Naive thymus-derived CD4-positive, alpha-beta T cell (primary cell): ENCODE data around the gene FSIP1. TPM values are rescaled to one million over a fixed set of nuclear protein-coding genes. Genes with fewer than 3 reads are reported as not detected.

Experiments used
- ATAC-seq: fragments of 150-1000 bp; cut with Tn5 transposase; 2 replicates; pipeline ENCODE4 v1.10.0; 2021; ENCODE audit warnings: mild to moderate bottlenecking, moderate library complexity
- CTCF ChIA-PET: fragments of 350-600 bp; sonication (Branson Sonifier 250); formaldehyde crosslinking; loops from one replicate; lab custom pipeline; 2021; ENCODE audit warnings: antibody characterized with exemption; lab: Charles Lee
- POLR2A ChIA-PET: fragments of 350-600 bp; sonication (Branson Sonifier 250); formaldehyde crosslinking; loops from one replicate; lab custom pipeline; 2021; ENCODE audit warnings: antibody characterized with exemption, inconsistent platforms; lab: Charles Lee
- DNase-seq, 9 donors: peaks; one replicate each; pipeline versions ENCODE4 v3.0.0 to v3.0.0-alpha.2; 2020 to 2022; ENCODE audit warnings: mixed read lengths in 1 of 9
- H3K27ac ChIP-seq: one replicate; pipeline ENCODE4 v1.7.0; 2013; ENCODE audit warnings: mild to moderate bottlenecking, low read depth, low read length, moderate library complexity
- H3K27me3 ChIP-seq, 2 donors: one replicate each; pipeline ENCODE4 v1.7.0; 2013; ENCODE audit warnings: low read length in 2 of 2, mild to moderate bottlenecking in 2 of 2, moderate library complexity in 2 of 2; ENCODE audit not compliant: control insufficient read depth in 2 of 2, insufficient read depth in 2 of 2
- H3K36me3 ChIP-seq, 3 experiments: 1 replicate in 2 of 3; 2 replicates in 1 of 3; pipeline ENCODE4 v1.7.0; 2013; ENCODE audit warnings: low read length in 3 of 3, mild to moderate bottlenecking in 3 of 3, moderate library complexity in 1 of 3; ENCODE audit not compliant: insufficient read depth in 3 of 3, control insufficient read depth in 2 of 3
- H3K4me1 ChIP-seq, 2 donors: one replicate each; pipeline ENCODE4 v1.7.0; 2013; ENCODE audit warnings: low read length in 2 of 2, mild to moderate bottlenecking in 2 of 2, moderate library complexity in 1 of 2; ENCODE audit not compliant: control insufficient read depth in 2 of 2, insufficient read depth in 2 of 2
- H3K4me3 ChIP-seq: 2 replicates; pipeline ENCODE4 v1.7.0; 2013; ENCODE audit warnings: mild to moderate bottlenecking, low read length
- H3K9me3 ChIP-seq, 3 experiments: 1 replicate in 2 of 3; 2 replicates in 1 of 3; pipeline ENCODE4 v1.7.0; 2013; ENCODE audit warnings: low read length in 3 of 3; ENCODE audit not compliant: control insufficient read depth in 2 of 3
- H3K27ac Mint-ChIP-seq, 9 donors: one replicate each; pipeline ENCODE4 v1.8.0; 2020 to 2022; ENCODE audit warnings: mixed read lengths in 9 of 9, mild to moderate bottlenecking in 8 of 9, moderate library complexity in 5 of 9, inconsistent platforms in 2 of 9
- H3K27me3 Mint-ChIP-seq, 5 donors: one replicate each; pipeline ENCODE4 v1.8.0; 2021 to 2022; ENCODE audit warnings: mixed read lengths in 5 of 5, mild to moderate bottlenecking in 1 of 5
- H3K36me3 Mint-ChIP-seq, 5 donors: one replicate each; pipeline ENCODE4 v1.8.0; 2020 to 2022; ENCODE audit warnings: mixed read lengths in 5 of 5, mild to moderate bottlenecking in 3 of 5, inconsistent platforms in 1 of 5
- H3K4me1 Mint-ChIP-seq, 7 donors: one replicate each; pipeline ENCODE4 v1.8.0; 2020 to 2022; ENCODE audit warnings: mixed read lengths in 7 of 7, mild to moderate bottlenecking in 3 of 7, inconsistent platforms in 1 of 7
- H3K4me3 Mint-ChIP-seq, 10 donors: one replicate each; pipeline ENCODE4 v1.8.0; 2020 to 2022; ENCODE audit warnings: mild to moderate bottlenecking in 10 of 10, mixed read lengths in 10 of 10, moderate library complexity in 6 of 10, inconsistent platforms in 2 of 10
- H3K9me3 Mint-ChIP-seq, 11 donors: one replicate each; pipeline ENCODE4 v1.8.0; 2020 to 2022; ENCODE audit warnings: mixed read lengths in 11 of 11, mild to moderate bottlenecking in 4 of 11, inconsistent platforms in 1 of 11, moderate library complexity in 1 of 11
- intact Hi-C, 2 donors: fragments of 100-400 bp; cut with micrococcal nuclease; formaldehyde crosslinking; loops; one replicate each; pipeline ENCODE4 v1.15.1; 2023
- polyA plus RNA-seq, 2 donors: library from polyadenylated mRNA; unstranded; fragments of 300-500 nt; fragmentation: Illumina TruSeq; gene quantifications; one replicate each; pipeline ENCODE4 v1.2.3, GENCODE V29; 2021
- total RNA-seq, 6 experiments: library from RNA in 5 of 6; stranded (reverse) in 5 of 6; gene quantifications; 1 replicate in 5 of 6; 2 replicates in 1 of 6; pipeline ENCODE4 v1.2.3 and lab custom pipeline; 2021 to 2026

FSIP1 gene
- total and polyA plus RNA-seq, 7 experiments from 2014 or later, result 0.14 to 0.51 (median 0.26) TPM; not detected in 1

DNA sequence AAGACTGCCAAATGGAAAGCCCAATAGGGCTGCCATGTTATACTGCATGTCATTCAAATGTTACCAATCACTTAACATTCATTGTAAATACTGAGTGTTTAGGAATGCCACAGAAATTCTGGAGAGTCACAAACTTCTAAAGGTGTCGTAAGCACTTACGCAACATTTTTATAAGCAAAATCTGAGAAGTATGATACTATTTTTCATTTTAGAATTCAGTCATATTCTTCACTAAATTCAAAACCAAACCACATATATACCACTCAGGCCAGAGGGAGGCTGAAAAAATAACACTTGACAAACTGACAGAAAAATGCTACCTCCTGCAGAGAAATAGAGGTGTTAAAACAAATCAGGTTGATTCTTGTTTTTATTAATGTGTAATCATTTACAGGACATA lies 112.0 kb downstream of the FSIP1 start:
- intact Hi-C loops, result no loop called here
- H3K4me1 Mint-ChIP-seq, result peaks cover 0 to 9% (median 0%) of the 10 kb centered on the region in 7 donors
- H3K27ac Mint-ChIP-seq, result no peak overlapping the region
- H3K9me3 ChIP-seq, result no peaks in the 10 kb centered on the region
- no peaks in the 10 kb centered on the region for H3K27me3 ChIP-seq
- H3K9me3 Mint-ChIP-seq, result no peaks in the 10 kb centered on the region
- H3K4me3 ChIP-seq, result no peak overlapping the region
- CTCF ChIA-PET, result no interaction called here
- POLR2A ChIA-PET, result no interaction called here
- H3K36me3 Mint-ChIP-seq, result no peaks in the 10 kb centered on the region
- no peaks in the 10 kb centered on the region for H3K36me3 ChIP-seq
- H3K4me3 Mint-ChIP-seq, result peak overlapping the region in 1 of 10 donors; percentile 8
- H3K27me3 Mint-ChIP-seq, result peaks cover 0 to 25% (median 0%) of the 10 kb centered on the region in 5 donors
- DNase-seq, result no peak
- no peak overlapping the region for H3K27ac ChIP-seq
- no peak for ATAC-seq
- peaks cover 0 to 5% of the 10 kb centered on the region in 2 donors for H3K4me1 ChIP-seq

DNA sequence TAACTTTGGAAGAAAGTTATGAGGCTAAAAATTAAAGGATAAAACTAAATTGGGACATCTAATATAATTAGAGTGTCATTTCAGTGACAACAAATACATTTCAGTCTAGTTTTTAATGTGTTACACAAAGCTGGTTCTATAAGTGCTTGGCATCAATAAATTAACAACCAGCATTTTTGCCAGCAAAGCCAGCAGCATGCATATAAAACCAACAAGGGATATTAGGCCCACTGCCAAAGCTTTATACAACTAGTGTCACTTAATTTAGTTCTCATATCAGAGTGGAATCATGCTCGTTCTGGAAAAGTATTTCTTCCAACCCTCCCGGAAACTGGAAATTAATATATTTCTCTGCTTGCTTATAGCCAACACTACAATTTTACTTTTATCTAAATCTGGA lies 113.0 kb downstream of the FSIP1 start:
- no peak overlapping the region for H3K27ac Mint-ChIP-seq
- no peak for ATAC-seq
- POLR2A ChIA-PET, result no interaction called here
- no peak overlapping the region for H3K27ac ChIP-seq
- H3K36me3 Mint-ChIP-seq, result no peaks in the 10 kb centered on the region
- H3K27me3 ChIP-seq, result no peaks in the 10 kb centered on the region
- intact Hi-C loops, result no loop called here
- CTCF ChIA-PET, result no interaction called here
- H3K4me1 ChIP-seq, result peaks cover 0 to 7% of the 10 kb centered on the region in 2 donors
- H3K9me3 ChIP-seq, result no peaks in the 10 kb centered on the region
- H3K4me3 Mint-ChIP-seq, result no peak overlapping the region
- peaks cover 0 to 25% (median 0%) of the 10 kb centered on the region in 5 donors for H3K27me3 Mint-ChIP-seq
- DNase-seq, result no peak
- H3K36me3 ChIP-seq, result no peaks in the 10 kb centered on the region
- H3K4me1 Mint-ChIP-seq, result peaks cover 0 to 10% (median 0%) of the 10 kb centered on the region in 7 donors
- no peak overlapping the region for H3K4me3 ChIP-seq
- H3K9me3 Mint-ChIP-seq, result no peaks in the 10 kb centered on the region

DNA sequence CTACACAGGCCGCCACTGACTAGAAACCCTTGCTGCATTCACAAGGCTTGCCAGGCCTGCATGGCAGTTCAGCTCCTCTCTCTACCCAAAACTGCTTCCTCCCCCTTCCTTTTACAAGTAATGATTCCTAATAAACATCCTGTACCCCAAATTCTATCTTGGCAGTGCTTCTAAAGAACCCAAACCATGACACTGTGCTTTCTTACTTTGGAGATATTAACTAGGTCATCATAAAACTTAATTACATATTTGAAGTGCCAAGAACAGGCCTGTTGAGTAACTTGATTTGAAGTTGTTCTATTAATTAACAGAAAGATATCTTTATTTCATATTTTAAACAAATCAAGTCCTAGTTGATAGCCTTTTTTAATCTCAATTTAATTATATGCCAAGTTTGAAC lies 113.4 kb downstream of the FSIP1 start:
- H3K27ac Mint-ChIP-seq, result no peak overlapping the region
- H3K4me3 Mint-ChIP-seq, result no peak overlapping the region
- H3K36me3 Mint-ChIP-seq, result no peaks in the 10 kb centered on the region
- intact Hi-C loops, result no loop called here
- CTCF ChIA-PET, result no interaction called here
- POLR2A ChIA-PET, result no interaction called here
- peaks cover 0 to 10% (median 0%) of the 10 kb centered on the region in 7 donors for H3K4me1 Mint-ChIP-seq
- no peaks in the 10 kb centered on the region for H3K9me3 ChIP-seq
- H3K27me3 ChIP-seq, result no peaks in the 10 kb centered on the region
- H3K4me1 ChIP-seq, result peaks cover 0 to 7% of the 10 kb centered on the region in 2 donors
- no peak overlapping the region for H3K27ac ChIP-seq
- no peaks in the 10 kb centered on the region for H3K36me3 ChIP-seq
- no peaks in the 10 kb centered on the region for H3K9me3 Mint-ChIP-seq
- H3K4me3 ChIP-seq, result no peak overlapping the region
- DNase-seq (no peak), ATAC-seq (no peak)
- H3K27me3 Mint-ChIP-seq, result peaks cover 0 to 27% (median 0%) of the 10 kb centered on the region in 5 donors

DNA sequence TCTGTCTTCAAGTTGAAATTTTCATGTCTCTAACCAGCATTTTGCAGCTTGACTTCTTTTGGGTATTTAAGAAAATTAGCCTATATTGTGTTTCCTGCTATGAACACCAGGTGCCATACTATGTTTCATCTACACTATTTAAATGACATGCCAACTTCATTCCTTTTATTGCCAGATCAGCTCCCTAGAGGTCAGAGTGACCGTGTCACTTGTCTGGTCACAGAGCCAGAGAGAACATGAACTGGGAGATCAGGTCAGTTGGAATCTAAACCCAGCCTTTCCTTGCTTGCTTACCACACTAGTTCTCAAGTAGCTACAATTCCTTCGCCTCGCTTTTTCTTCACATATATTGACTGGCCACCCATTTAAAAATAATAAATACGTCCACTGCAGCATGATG lies 114.2 kb downstream of the FSIP1 start:
- CTCF ChIA-PET, result no interaction called here
- Mint-ChIP-seq H3K36me3 (no peaks in the 10 kb centered on the region), H3K9me3 (no peaks in the 10 kb centered on the region), H3K4me1 (peaks cover 0 to 10% (median 0%) of the 10 kb centered on the region in 7 donors), H3K27me3 (peaks cover 0 to 28% (median 0%) of the 10 kb centered on the region in 5 donors), H3K4me3 (no peak overlapping the region), H3K27ac (no peak overlapping the region)
- DNase-seq (no peak), ATAC-seq (no peak)
- H3K36me3 ChIP-seq, result no peaks in the 10 kb centered on the region
- H3K27ac ChIP-seq, result no peak overlapping the region
- POLR2A ChIA-PET, result no interaction called here
- H3K9me3 ChIP-seq, result no peaks in the 10 kb centered on the region
- H3K4me1 ChIP-seq, result peaks cover 0 to 7% of the 10 kb centered on the region in 2 donors
- no peak overlapping the region for H3K4me3 ChIP-seq
- H3K27me3 ChIP-seq, result no peaks in the 10 kb centered on the region
- intact Hi-C loops, result no loop called here

DNA sequence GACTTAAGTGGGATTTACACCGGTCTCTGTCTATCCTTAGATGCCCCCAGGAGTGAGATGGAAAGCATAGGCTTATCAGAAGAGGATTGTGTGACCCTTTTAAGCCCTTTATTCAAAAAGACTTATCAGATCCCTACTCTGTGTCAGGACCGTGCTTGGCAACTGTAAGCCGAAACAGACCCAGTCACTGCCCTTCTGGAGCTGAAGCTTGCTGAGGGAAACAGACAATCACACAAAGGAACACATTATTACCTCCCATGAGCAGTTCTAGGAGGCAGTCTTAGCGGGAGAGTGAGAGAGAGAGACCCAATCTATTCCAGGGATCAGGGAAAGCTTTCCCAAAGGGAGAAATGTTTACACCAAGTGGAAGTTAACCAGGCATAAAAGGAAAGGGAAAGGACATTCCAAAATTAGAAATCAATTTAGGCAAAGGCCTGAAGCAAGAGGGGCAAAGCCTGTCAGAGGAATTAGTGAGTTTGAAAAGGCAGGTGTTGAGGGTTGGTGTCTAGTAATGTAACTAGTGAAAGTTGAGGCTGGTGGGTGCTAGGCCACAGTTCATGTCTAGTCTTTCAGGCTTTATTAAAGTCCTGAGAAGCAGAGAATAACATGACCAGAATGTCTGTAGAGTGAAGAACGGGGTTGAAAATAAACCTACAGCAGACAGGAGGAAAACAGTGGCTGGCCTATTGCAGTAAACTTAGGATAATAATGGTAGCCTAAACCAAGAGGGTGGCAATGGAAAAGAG lies 115.1 kb downstream of the FSIP1 start:
- no peak for ATAC-seq
- peaks cover 0 to 7% of the 10 kb centered on the region in 2 donors for H3K4me1 ChIP-seq
- CTCF ChIA-PET, result no interaction called here
- no peaks in the 10 kb centered on the region for H3K27me3 ChIP-seq
- no peak overlapping the region for H3K27ac ChIP-seq
- peaks cover 0 to 10% (median 0%) of the 10 kb centered on the region in 7 donors for H3K4me1 Mint-ChIP-seq
- intact Hi-C loops, result no loop called here
- no peak overlapping the region for H3K4me3 ChIP-seq
- H3K4me3 Mint-ChIP-seq, result no peak overlapping the region
- H3K9me3 Mint-ChIP-seq, result no peaks in the 10 kb centered on the region
- no peaks in the 10 kb centered on the region for H3K9me3 ChIP-seq
- no peak for DNase-seq
- H3K36me3 Mint-ChIP-seq, result no peaks in the 10 kb centered on the region
- POLR2A ChIA-PET, result interaction anchor here (0.8 kb wide), 1 partner anchor 818 kb away, joined by 3 read pairs; no protein-coding TSS in a partner anchor
- H3K36me3 ChIP-seq, result no peaks in the 10 kb centered on the region
- H3K27ac Mint-ChIP-seq, result no peak overlapping the region
- peaks cover 0 to 30% (median 0%) of the 10 kb centered on the region in 5 donors for H3K27me3 Mint-ChIP-seq

DNA sequence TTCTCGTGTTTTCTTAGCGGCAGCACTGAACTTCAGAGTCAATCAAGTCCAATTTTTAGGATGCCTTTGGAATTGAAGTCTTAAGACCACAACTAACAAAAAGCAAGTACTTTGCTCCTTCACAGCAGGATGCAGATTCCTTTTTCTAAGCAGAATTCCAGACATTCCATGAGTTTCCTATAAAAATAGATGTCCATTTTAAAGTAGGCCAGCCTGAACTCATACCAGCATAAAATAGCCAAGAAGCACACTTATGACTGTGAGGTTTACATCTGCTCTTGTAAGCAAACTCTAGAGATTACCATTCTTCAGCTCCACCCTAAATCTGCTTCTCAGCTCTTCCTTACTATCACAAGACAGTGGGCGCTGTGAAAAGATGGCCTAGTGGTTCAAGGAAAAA lies 116.0 kb downstream of the FSIP1 start:
- H3K36me3 ChIP-seq, result no peaks in the 10 kb centered on the region
- no peaks in the 10 kb centered on the region for H3K36me3 Mint-ChIP-seq
- no peak overlapping the region for H3K27ac Mint-ChIP-seq
- H3K9me3 Mint-ChIP-seq, result no peaks in the 10 kb centered on the region
- no peaks in the 10 kb centered on the region for H3K9me3 ChIP-seq
- H3K4me1 ChIP-seq, result peaks cover 0 to 7% of the 10 kb centered on the region in 2 donors
- H3K27me3 Mint-ChIP-seq, result peaks cover 0 to 30% (median 4%) of the 10 kb centered on the region in 5 donors
- H3K4me1 Mint-ChIP-seq, result peaks cover 0 to 10% (median 0%) of the 10 kb centered on the region in 7 donors
- ChIA-PET POLR2A (interaction anchor here (0.8 kb wide), 1 partner anchor 817 kb away, joined by 3 read pairs; no protein-coding TSS in a partner anchor), CTCF (interaction anchor here (0.6 kb wide), 1 partner anchor 70 kb away, joined by 4 read pairs; no protein-coding TSS in a partner anchor)
- DNase-seq, result no peak
- ATAC-seq, result no peak
- H3K4me3 Mint-ChIP-seq, result no peak overlapping the region
- no peaks in the 10 kb centered on the region for H3K27me3 ChIP-seq
- no peak overlapping the region for H3K27ac ChIP-seq
- no peak overlapping the region for H3K4me3 ChIP-seq
- intact Hi-C loops, result no loop called here
